ENCODE results near the gene NBEA. TPM values are rescaled to one million over a fixed set of nuclear protein-coding genes. Genes with fewer than 3 reads are reported as not detected.

Gene NBEA
- total RNA-seq, 1 experiment from 2014 or later: 4.1 TPM

DNA sequence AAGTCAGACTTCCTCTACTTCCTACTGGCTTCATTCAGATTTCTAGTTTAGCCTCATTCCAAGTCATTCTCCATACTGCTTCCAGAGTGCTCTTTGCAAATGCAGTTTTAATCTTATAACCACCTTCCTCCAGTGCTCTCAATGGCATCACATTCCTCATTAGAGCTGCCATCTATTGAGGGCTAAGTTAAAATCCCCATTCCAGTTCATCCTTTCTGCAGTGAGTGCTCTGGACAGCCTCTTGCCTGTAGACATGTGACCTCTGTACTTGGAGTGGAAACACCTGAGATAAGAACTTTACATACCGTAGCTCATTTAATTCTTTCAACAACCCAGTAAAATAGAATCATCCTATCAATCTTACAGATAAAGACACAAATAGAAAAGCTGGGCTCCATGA is 592.3 kb downstream of the NBEA start:
- no peak overlapping the region for H3K4me2 ChIP-seq (ENCODE audit: low read length)
- no peak overlapping the region for H2AFZ ChIP-seq (ENCODE audit: low read depth, low read length, poor library complexity, severe bottlenecking)
- ATAC-seq: no peak
- ChIA-PET POLR2A (no interaction called here), CTCF (no interaction called here), RAD21 (ENCODE audit: low non-redundant PET in 1 of 2, low total read pairs in 2 of 2, uncharacterized antibody in 2 of 2, unreplicated experiment in 2 of 2) (no interaction called here)
- H4K20me1 ChIP-seq (ENCODE audit: insufficient read depth): no peaks in the 10 kb centered on the region; the same call in 1 of the 2 replicates
- intact Hi-C loops (cut with micrococcal nuclease): no loop called here
- H3K9me3 ChIP-seq (ENCODE audit: control insufficient read depth in 1 of 2, insufficient read depth in 1 of 2, low read depth in 1 of 2, low read length in 2 of 2): no peaks in the 10 kb centered on the region
- no TSS peak for BruUV-seq (replicated peaks)
- no peak overlapping the region for H3K27ac ChIP-seq (ENCODE audit: low read depth, low read length)
- H3K4me1 ChIP-seq (ENCODE audit: control insufficient read depth in 1 of 2, insufficient read depth in 2 of 2, low read length in 2 of 2): no peaks in the 10 kb centered on the region
- no peak overlapping the region for H3K4me3 ChIP-seq (replicated peaks in 1 of 2; ENCODE audit: low read depth in 1 of 2, low read length in 2 of 2)
- no peaks in the 10 kb centered on the region for H3K79me2 ChIP-seq (ENCODE audit: insufficient read depth, low read length)
- no peak overlapping the region for H3K9ac ChIP-seq (ENCODE audit: low read length)
- no peaks in the 10 kb centered on the region for H3K36me3 ChIP-seq (ENCODE audit: control insufficient read depth in 1 of 2, insufficient read depth in 2 of 2, low read length in 2 of 2)
- no peak for TF ChIP-seq ZFX (IDR thresholded peaks at IDR 0.05)
- TF ChIP-seq CBX3 (IDR thresholded peaks at IDR 0.05; ENCODE audit: low read depth): no peak
- TF ChIP-seq SIN3A (IDR thresholded peaks at IDR 0.05; ENCODE audit: low read depth): no peak
- TF ChIP-seq JUND (IDR thresholded peaks at IDR 0.05): no peak
- TF ChIP-seq POLR2AphosphoS5 (IDR thresholded peaks at IDR 0.05; ENCODE audit: low read depth, low read length): no peak
- TF ChIP-seq, protein P1, sequence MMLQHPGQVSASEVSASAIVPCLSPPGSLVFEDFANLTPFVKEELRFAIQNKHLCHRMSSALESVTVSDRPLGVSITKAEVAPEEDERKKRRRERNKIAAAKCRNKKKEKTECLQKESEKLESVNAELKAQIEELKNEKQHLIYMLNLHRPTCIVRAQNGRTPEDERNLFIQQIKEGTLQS (IDR thresholded peaks at IDR 0.05): no peak
- no peak for TF ChIP-seq ZBTB33 (IDR thresholded peaks at IDR 0.05; ENCODE audit: extremely low read depth, insufficient replicate concordance, low read length)
- DNase-seq (ENCODE audit: low read depth, low spot score): no peak
- no peaks in the 10 kb centered on the region for H3K9me2 ChIP-seq (ENCODE audit: insufficient read depth)
- H3K27me3 ChIP-seq (ENCODE audit: insufficient read depth, low read length): no peaks in the 10 kb centered on the region

DNA sequence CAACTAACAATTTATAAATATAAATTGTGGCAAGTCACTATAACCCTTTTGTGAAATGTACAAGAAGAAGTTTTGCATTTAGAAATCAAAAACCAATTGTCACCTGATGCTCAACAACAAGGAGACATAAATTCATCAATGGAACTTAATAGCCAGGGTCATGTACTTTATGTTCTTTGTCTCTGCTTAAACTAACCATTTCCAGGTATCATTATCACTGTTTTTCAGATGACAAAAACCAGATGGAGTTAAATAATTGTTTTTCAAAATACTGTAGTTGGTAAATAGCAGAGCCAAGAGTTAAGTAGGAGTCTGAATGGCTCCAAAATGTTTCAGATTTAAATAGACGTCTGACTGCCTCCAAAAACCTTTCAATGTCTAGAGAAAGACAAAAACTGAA is 606.7 kb downstream of the NBEA start:
- Histone ChIP-seq H4K20me1 (ENCODE audit: insufficient read depth) (no peaks in the 10 kb centered on the region), H3K79me2 (ENCODE audit: insufficient read depth, low read length) (no peaks in the 10 kb centered on the region), H3K27ac (ENCODE audit: low read depth, low read length) (no peak overlapping the region), H3K36me3 (ENCODE audit: control insufficient read depth in 1 of 2, insufficient read depth in 2 of 2, low read length in 2 of 2) (no peaks in the 10 kb centered on the region), H2AFZ (ENCODE audit: low read depth, low read length, poor library complexity, severe bottlenecking) (no peak overlapping the region), H3K27me3 (ENCODE audit: insufficient read depth, low read length) (no peaks in the 10 kb centered on the region), H3K9ac (ENCODE audit: low read length) (no peak overlapping the region), H3K9me2 (ENCODE audit: insufficient read depth) (no peaks in the 10 kb centered on the region), H3K9me3 (ENCODE audit: control insufficient read depth in 1 of 2, insufficient read depth in 1 of 2, low read depth in 1 of 2, low read length in 2 of 2) (no peaks in the 10 kb centered on the region), H3K4me1 (ENCODE audit: control insufficient read depth in 1 of 2, insufficient read depth in 2 of 2, low read length in 2 of 2) (no peaks in the 10 kb centered on the region; a peak in 1 of 4 replicates), H3K4me3 (replicated peaks in 1 of 2; ENCODE audit: low read depth in 1 of 2, low read length in 2 of 2) (no peak overlapping the region), H3K4me2 (ENCODE audit: low read length) (no peak overlapping the region)
- ATAC-seq (no peak), DNase-seq (ENCODE audit: low read depth, low spot score) (no peak)
- RAD21 ChIA-PET (ENCODE audit: low non-redundant PET in 1 of 2, low total read pairs in 2 of 2, uncharacterized antibody in 2 of 2, unreplicated experiment in 2 of 2): no interaction called here
- CTCF ChIA-PET: no interaction called here
- POLR2A ChIA-PET: no interaction called here
- intact Hi-C loops (cut with micrococcal nuclease): no loop called here
- no TSS peak for BruUV-seq (replicated peaks)
- no peak for TF ChIP-seq MAX (IDR thresholded peaks at IDR 0.05)
- no peak for TF ChIP-seq RAD21 (IDR thresholded peaks at IDR 0.05; ENCODE audit: low read depth)
- TF ChIP-seq POLR2AphosphoS5 (IDR thresholded peaks at IDR 0.05; ENCODE audit: low read depth, low read length): no peak
- TF ChIP-seq SP1 (IDR thresholded peaks at IDR 0.05; ENCODE audit: low read depth): no peak
- no peak for TF ChIP-seq CBX3 (IDR thresholded peaks at IDR 0.05; ENCODE audit: low read depth)
- no peak for TF ChIP-seq ZFX (IDR thresholded peaks at IDR 0.05)
- no peak for TF ChIP-seq EGR1 (IDR thresholded peaks at IDR 0.05; ENCODE audit: low read depth)
- no peak for TF ChIP-seq CEBPB (IDR thresholded peaks at IDR 0.05; ENCODE audit: low read depth)
- no peak for TF ChIP-seq YY1 (IDR thresholded peaks at IDR 0.05; ENCODE audit: extremely low read depth, insufficient replicate concordance, low read depth, low read length)
- TF ChIP-seq, protein P2, sequence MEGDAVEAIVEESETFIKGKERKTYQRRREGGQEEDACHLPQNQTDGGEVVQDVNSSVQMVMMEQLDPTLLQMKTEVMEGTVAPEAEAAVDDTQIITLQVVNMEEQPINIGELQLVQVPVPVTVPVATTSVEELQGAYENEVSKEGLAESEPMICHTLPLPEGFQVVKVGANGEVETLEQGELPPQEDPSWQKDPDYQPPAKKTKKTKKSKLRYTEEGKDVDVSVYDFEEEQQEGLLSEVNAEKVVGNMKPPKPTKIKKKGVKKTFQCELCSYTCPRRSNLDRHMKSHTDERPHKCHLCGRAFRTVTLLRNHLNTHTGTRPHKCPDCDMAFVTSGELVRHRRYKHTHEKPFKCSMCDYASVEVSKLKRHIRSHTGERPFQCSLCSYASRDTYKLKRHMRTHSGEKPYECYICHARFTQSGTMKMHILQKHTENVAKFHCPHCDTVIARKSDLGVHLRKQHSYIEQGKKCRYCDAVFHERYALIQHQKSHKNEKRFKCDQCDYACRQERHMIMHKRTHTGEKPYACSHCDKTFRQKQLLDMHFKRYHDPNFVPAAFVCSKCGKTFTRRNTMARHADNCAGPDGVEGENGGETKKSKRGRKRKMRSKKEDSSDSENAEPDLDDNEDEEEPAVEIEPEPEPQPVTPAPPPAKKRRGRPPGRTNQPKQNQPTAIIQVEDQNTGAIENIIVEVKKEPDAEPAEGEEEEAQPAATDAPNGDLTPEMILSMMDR (IDR thresholded peaks at IDR 0.05 in 2 of 3, conservative IDR thresholded peaks at IDR 0.05 in 1 of 3; ENCODE audit: borderline replicate concordance in 1 of 3, insufficient read depth in 1 of 3, low read depth in 2 of 3, low read length in 2 of 3): no peak
- TF ChIP-seq ZNF274 (IDR thresholded peaks at IDR 0.05; ENCODE audit: low read depth, low read length): no peak
- TF ChIP-seq ELF1 (IDR thresholded peaks at IDR 0.05; ENCODE audit: borderline replicate concordance, low read depth): no peak
